Measurements from ENCODE around the gene DNMT3A.

Gene DNMT3A

DNA sequence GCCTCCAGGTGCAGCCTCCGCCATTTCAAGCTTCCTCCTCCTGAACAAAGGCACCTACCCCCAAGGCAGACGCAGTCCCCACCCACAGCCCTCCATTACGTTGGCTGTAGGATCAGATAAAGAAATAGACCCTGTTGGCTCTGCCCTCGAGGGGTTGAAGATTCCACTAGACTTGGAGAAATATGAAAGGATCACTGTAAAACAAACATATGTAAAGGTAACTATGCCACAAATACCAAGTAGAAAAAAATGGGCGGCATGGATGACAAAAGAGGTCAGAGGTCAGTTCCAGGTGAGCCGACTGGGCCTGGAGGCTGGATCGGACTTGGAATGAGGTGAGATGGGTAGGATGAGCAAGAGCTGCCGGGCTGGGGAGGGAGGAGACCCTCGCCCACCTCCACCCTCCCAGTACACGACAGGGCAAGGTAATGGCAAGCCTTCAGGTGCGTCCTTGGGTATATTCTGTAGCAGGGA, 88.5 kb downstream of the DNMT3A start:
- no peak for DNase-seq

- no peak for DNase-seq
Observed at GRCh38 chr2:25252291-25253152, 89.2 kb downstream of the DNMT3A start.

DNA sequence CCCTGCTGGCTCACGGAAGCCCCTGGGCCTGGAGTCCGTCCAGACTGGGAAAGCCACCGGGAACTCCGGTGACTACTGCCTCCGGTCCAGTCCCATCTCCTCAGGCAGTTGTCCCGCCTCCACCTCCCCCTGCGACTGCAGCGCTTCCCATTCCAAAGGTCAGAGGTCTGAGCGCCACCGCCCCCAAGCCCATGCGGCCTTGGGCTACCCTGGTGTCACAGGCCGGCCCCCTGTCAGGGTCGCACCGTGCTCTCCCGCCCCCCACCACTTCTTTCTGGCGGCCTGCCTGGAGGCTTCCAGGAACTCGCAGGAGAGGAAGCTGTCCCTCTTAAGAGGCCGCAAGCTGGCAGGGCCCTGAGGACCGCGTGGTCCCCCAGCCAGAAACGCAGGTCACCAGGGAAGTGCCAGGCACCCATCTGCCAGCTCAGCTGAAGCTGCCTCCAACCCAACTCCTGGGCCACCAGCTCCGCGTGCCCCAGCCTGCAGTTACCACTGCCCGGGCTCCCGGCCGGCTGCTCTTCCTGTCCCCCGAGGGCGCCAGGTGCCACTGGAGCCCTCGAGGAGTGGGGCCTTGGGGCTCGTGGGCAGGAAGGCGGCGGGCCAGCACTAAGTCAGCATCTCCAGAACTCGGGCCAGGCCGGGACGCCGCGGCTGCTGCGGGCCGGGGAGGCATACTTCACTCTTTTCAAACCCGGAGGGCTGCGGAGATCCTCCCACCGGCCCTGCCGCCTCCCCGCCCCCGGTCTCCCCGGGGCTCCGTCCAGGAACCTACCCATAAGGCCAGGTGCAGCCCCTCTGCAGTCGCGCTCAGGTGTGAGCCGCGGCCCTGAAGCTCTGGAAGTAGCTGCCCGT, 90.1 kb downstream of the DNMT3A start:
- no peak for DNase-seq

- DNase-seq = no peak
Observed at GRCh38 chr2:25251071-25251421, 90.7 kb downstream of the DNMT3A start.

DNA sequence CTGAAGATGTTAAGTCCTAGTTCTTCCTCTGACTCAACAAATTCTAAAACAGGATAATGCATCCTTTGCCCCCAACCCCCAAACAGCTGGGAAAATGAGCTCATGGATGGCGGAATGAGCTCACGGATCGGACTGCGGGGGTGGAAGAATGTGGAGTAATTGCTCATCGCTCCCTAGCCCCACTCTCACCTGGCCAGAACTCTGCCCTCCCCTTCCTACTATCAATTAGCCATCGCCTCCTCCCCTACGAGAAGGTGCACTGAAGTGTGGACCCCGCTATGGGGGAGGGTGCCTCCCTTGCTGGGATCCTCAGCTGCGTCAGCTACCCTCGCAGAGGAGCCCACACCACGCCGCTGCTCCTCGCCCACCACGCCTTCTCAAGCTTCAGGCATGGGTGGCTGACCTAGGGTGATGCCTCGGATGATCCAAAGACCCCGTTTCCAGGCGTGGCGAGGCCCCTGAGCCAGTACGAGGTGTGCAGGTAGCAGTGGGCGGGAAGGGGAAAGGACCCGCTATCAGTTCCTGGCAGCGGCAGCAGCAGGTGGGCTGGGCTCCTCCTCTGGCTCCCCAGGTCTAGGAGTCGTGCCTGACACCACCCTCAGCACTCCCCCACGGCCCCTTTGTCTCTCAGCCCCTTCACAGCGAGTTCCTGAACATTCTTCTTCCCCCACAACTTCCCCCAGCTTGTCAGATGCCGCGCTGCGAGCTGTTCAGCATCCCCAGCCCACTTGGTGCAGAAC, 91.2 kb downstream of the DNMT3A start:
- DNase-seq = no peak

DNA sequence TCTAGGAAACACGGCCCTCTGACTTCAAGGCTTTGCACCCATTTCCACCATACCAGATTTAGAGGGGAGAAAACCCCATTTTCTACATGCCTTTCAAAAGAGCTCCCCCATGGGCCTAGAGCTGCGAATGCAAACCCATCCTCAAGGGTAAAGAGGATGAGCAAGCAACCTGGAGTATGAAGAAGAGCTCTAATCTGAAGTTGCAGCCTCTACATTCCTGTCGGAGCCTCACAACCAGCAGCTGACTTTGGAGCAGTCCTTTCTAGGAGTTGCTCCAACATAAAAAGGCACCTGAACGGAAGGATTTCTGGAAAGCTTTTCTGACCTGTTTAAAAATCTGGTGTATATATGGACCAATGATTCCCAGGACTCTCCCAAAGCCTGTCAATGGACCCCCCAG, 91.9 kb downstream of the DNMT3A start:
- no peak for DNase-seq

GRCh38 chr2:25247792-25248512, 93.8 kb downstream of the DNMT3A start:
- no peak for DNase-seq

- DNase-seq = no peak
Observed at GRCh38 chr2:25246558-25247290, 95.0 kb downstream of the DNMT3A start.

- DNase-seq = no peak
Observed at GRCh38 chr2:25246001-25246400, 95.7 kb downstream of the DNMT3A start.

- DNase-seq = no peak
Observed at GRCh38 chr2:25245141-25245540, 96.6 kb downstream of the DNMT3A start.

DNA sequence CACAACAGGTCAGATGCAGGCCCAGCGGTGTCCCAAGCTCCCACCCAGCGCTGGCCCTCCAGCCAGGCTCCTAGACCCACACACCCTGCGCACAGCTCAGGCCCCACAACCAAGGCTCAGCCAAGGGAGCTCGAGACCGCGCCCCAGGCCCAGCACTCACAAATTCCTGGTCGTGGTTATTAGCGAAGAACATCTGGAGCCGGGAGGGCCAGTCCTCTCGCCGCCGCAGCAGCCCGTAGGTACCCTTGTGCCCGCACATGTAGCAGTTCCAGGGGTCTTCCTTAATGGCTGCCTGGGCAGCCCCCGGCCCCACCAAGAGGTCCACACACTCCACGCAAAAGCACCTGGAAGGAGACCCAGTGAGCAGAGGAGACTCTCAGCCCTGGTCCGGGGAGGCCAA, 97.7 kb downstream of the DNMT3A start:
- DNase-seq = no peak

DNA sequence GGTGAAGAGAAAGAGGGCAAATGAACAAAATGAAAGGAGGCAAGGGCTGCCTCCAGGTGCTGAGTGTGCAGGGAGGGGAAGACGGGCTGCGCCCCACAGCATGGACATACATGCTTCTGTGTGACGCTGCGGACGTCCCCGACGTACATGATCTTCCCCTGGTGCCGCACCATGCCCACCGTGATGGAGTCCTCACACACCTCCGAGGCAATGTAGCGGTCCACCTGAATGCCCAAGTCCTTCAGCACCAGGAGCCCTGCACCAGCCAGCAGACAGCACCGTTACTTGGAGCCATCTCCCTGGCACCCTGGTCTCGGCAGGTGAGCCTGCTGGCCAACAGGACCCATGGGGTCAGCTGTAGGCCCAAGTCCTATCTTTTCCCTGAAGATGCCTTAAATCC, 100.3 kb downstream of the DNMT3A start:
- no peak for DNase-seq

GRCh38 chr2:25240636-25241035, 101.1 kb downstream of the DNMT3A start:
- no peak for DNase-seq

DNA sequence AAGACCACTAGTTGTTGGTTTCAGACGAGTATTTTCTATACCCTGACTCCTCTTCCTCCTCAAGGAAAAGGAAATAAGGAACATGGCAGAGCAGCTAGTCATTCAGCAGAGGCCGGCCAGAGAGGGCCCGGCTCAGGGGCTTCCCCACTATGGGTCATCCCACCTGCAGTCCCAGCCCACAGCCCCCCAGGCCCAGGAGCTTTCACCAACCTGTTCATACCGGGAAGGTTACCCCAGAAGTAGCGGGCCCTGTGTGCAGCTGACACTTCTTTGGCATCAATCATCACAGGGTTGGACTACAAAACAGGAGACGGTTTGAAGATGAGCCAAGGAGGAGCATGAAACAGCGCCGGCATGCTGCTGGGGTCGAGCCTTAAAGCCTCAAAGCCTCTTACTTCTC, 102.8 kb downstream of the DNMT3A start:
- no peak for DNase-seq

DNA sequence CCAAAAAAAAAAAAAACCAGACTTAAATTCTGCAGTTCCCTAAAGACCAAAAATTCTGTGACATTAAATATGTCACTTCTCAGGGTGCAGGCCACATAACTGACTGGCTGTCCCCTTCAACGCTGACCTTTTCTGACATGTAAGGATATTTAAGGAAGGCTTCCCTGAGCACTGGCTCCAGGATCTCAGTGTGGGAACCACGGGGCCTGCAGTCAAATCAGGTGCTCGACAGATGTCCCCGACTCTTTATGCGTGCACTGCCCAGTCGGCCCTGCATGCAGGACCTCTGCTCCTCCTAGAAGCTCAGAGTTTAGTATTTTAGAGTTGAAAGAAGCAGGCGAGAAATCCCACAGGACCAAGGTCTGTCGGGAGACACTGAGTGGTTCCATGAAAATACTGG, 104.0 kb downstream of the DNMT3A start:
- no peak for DNase-seq

DNA sequence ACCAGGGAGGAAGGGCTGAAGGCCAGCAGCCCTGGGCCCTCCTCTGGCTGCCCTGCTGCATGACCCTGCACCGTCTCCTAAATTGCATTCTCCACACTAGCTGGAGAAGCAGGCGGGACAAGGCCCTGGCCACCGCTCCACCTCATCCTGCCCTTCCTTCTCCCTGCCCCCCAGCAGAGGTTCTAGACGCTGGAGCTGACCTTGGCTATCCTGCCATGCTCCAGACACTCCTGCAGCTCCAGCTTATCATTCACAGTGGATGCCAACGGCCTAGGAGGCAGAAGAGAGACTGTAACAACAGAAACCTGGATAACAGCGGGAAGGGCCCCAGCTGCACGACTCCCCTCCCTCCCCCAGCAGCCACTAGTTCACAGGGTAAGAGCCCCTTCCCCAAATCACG, 105.0 kb downstream of the DNMT3A start:
- DNase-seq = no peak

GRCh38 chr2:25234738-25235137, 107.0 kb downstream of the DNMT3A start:
- no peak for DNase-seq

DNA sequence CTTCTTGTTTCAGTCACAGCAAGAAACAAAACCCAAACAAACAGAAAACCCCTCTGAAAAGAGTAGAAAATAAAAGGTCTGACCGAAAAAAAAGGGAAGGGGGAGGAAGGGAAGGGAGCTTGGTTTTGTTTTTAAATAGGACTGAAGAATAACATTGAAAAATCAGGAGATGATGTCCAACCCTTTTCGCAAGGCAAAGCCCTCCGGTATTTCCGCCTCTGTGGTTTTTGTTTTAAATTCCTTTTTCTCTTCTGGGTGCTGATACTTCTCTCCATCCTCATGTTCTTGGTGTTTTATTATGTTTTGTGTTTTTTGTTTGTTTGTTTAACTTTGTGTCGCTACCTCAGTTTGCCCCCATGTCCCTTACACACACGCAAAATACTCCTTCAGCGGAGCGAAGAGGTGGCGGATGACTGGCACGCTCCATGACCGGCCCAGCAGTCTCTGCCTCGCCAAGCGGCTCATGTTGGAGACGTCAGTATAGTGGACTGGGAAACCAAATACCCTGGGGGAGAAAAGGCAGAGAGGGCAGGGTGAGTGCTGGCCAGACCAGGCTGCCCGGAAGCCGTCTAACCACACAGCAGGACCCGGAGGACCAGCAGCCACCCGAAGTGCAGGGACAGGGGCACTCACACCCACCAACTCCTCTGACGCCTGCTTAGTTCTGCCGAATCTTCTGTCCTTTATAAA, 107.7 kb downstream of the DNMT3A start:
- no peak for DNase-seq

GRCh38 chr2:25232248-25232825, 109.4 kb downstream of the DNMT3A start:
- no peak for DNase-seq

GRCh38 chr2:25230948-25231311, 110.8 kb downstream of the DNMT3A start:
- DNase-seq = no peak

All from SIG-M5 (cell line).